Right lung (tissue), 5 donors: Measurements from ENCODE around the gene NIPAL3. TPM values are rescaled to one million over a fixed set of nuclear protein-coding genes. Genes with fewer than 3 reads are reported as not detected.

Experiments used
- DNase-seq, 2 donors: peaks; one replicate each; pipeline ENCODE4 v3.0.0-alpha.2; 2013
- polyA plus RNA-seq, 5 donors: library from polyadenylated mRNA; unstranded; fragments of 120-200 nt; gene quantifications; one replicate each; pipeline versions ENCODE4 v1.2.1 to v1.2.3, GENCODE V29; 2013; ENCODE audit warnings: inconsistent platforms in 1 of 5, low replicate concordance in 1 of 5; ENCODE audit not compliant: insufficient read length in 5 of 5, insufficient read depth in 1 of 5

The NIPAL3 gene
- polyA plus RNA-seq, 5 donors = 11.8 to 14.3 (median 13.0) TPM

- peak in 1 of 2 donors; percentile 75 for DNase-seq
These were observed 24.4 kb upstream of the NIPAL3 start for GRCh38 chr1:24390924-24391782.

GRCh38 chr1:24391882-24392603, 23.6 kb upstream of the NIPAL3 start:
- DNase-seq = no peak

GRCh38 chr1:24392604-24392946, 23.0 kb upstream of the NIPAL3 start:
- DNase-seq = no peak

- DNase-seq = no peak
These were observed 22.5 kb upstream of the NIPAL3 start for GRCh38 chr1:24392982-24393650.

GRCh38 chr1:24393892-24394291, 21.7 kb upstream of the NIPAL3 start:
- DNase-seq = no peak

- DNase-seq = no peak
These were observed 15.5 kb upstream of the NIPAL3 start for GRCh38 chr1:24400065-24400464.

- DNase-seq = no peak
These were observed 11.8 kb upstream of the NIPAL3 start for GRCh38 chr1:24403806-24404205.

GRCh38 chr1:24406788-24407187, 8.8 kb upstream of the NIPAL3 start:
- no peak for DNase-seq

- no peak for DNase-seq
These were observed 6.1 kb upstream of the NIPAL3 start for GRCh38 chr1:24409535-24409934.

DNA sequence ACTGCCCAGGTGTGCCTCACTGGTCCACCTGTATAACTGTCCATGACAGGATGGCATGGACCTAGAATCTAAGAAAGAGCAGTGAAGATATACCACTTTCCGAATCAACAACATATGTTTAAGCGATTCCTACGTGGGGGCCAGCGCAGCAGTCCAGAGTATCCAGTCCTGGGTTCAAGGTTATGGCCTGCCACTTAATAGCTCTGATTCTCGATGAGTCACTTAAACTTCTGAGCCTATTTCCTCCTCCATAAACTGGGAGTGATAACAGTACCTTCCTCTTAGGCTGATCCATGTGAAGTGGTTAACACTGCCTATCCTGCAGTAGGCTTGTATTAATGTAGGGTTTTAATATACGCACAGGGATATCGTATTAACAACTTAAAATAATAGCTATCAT, 4.9 kb upstream of the NIPAL3 start:
- DNase-seq = no peak

- DNase-seq = no peak
These were observed 3.6 kb upstream of the NIPAL3 start for GRCh38 chr1:24411963-24412362.

DNA sequence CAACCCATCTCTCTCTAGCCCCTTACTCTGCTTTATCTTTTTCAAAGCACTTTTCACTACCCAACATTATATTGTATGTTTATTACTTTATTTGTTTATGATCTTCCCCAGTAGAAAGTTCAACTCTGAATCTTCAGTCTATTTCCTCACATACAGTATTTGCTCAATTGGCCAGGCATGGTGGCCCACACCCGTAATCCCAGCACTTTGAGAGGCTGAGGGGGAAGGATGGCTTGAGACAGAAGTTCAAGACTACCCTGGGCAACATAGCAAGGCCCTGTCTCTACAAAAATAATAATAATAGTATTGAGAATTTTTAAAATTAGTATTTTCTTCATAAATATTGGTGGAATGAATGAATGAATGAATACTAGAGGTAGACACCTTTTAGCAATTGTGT, 3.2 kb upstream of the NIPAL3 start:
- no peak for DNase-seq

DNA sequence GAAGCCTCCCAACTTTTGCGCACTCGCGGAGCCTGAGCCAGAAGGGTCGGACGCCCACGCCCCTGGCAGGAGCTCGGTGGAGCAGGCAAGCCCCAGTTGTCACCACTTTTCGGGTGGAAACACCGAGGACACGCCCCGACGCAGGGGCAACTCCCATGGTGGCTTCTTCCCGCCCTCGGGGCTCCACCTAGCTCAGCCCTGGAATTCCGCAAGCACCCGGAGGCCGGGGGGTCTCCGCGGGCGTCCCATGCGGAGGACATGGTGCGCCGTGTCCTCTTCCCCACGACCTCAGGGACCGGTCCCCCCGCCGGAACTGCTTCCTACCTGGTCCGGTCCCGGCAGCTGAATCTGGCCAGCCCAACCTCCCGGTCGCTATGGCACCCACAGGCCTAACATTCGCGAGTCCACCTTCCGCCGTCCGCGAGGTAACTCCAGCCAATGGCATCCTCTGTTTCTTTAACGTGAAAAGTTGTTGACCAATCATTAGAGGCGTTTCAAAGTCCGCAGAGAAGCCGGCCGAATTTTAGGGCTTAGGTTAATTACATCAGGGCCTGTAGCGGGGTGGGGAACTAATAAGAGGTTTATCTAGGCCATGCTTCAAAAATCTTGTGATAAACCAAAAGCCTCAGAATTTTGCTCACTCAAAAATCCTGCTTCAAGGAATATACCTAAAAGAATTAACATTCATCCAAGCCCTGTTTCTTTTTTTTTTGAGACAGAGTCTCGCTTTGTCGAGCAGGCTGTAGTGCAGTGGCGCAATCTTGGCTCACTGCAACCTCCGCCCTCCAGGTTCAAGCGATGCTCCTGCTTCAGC, 2.0 kb upstream of the NIPAL3 start, which contains the start of gene STPG1:
TSS of gene STPG1 (minus strand) at position 433 of the 814 bp plus-strand sequence. CDS start 12,394 bp downstream, outside the sequence.
- DNase-seq = peak; percentile 86 to 88

DNA sequence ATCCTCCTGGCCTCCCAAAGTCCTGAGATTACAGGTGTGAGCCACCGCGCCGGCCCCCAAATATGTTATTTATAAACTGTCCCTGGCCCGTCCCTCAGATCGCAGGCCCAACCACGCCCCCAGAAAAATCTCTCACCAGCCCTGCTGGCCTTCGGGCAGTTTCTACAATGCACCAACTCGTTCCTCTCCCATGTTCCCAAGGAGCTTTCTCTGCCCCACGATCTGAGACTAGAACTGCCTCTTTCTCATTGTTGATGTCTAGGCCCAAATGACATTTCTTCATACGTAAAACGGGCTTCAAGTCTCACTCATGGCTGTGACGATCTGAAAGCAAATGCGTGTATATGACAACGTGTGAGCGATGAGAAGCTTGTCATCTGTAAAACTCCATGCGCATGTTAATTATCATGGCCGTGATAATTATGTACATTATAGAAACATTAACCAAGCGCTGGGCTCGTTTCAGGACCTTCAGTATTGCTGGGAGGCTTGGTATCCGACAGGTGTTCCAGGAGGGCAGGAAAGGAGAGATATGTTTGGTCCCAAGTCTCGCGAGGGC, 748 bp upstream of the NIPAL3 start:
- DNase-seq = no peak

DNA sequence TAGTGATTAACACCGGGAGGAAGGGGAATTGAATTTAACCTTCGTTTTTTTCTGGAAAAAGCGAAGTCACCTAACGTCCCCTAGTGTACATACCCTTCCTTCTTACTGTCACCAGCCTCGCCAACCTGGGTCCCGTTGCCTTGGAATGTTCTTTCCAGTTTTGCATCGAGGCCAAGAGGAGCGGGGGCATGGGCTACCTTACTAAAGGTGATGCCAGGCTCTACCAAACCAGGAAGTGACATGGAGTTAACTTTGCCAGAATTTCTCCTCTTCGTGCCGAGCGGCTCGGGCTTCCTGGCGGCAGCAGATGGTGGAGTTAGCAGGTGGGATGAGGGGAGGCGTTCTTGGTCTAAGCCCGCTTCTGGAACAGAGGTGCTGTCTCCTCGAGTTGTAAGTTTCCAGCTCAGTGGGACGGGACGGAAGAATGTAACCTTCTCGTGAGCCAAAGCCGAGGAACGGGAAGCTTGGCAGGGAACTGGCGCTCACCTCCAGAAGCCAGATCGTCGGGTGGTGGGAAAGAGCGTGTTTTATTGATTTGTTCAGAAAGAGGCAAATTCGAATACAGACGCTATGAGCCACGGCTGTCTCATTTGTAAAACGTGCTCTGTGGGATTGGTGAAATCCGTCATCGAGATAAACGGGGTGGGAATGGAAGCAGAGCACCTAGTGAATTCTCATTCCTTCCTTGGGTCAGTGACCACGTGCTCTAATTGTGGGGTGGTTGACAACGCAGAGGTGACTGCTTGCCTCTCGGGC, 486 bp downstream of the NIPAL3 start:
- DNase-seq = no peak

DNA sequence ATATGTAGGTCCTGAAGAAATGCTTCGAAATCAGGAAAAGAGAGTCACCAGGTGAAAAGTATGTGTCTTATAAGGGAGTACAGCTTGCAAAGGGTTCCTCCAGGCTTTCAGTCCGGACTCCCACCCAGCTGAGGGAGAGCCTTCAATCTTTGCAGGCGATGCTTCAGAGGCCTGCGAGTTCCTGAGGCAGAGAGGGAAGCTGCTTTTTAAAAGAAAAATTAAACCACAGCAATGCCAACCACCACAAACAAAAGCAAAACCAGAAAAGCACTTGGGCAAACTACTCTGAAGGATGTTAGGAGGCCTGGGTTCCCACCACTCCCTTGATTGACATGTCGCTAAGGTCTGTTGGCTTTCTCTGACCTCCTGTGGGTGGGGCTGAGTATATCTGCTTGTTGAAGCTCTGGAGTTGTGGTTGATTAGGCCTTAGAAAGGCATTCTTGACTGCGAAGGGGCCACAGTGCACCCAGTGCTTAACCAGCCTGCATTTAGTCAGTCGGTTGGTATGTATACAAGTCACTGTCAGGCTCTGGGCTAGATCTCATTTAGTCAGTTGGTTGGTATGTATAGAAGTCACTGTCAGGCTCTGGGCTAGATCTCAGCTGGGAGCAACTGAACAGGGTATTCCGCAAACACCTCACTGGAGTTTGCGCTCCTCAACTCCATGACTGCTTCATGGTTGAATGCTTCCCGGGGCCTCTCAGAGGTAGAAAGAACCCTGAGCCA, 1.2 kb downstream of the NIPAL3 start:
- DNase-seq = no peak

GRCh38 chr1:24417681-24418080, 2.1 kb downstream of the NIPAL3 start:
- no peak for DNase-seq

- no peak for DNase-seq
These were observed 3.5 kb downstream of the NIPAL3 start for GRCh38 chr1:24418898-24419628.

DNA sequence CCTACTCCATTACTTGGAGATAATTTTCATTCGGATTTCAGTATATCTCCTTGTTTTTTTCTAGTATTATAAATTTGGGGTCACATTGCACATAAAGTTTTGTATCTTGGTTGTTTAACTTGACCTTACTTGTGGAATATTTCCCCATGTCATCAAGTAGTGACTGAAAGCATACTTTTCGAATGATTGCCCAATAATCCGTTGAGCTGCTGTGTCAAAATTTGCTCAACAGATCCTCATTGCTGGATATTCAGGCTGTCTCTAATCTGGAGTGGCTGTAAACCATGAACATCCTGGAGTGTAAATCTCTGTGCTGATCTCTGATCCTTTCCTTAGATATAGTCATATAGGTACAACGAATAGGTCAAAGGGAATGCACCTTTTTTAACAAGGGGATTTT, 4.9 kb downstream of the NIPAL3 start:
- DNase-seq = no peak
